ENCODE data around the gene PCDH1.
"Not testable (repeated sequence)": the region's sequence is repeated elsewhere in the genome, so short reads cannot be mapped to it uniquely, and the experiment has no call there.

PCDH1 gene

GRCh38 chr5:141826674-141827073 lies 51.5 kb downstream of the PCDH1 start:
- no peak for DNase-seq

GRCh38 chr5:141825791-141826560 lies 52.2 kb downstream of the PCDH1 start:
- no peak for DNase-seq

GRCh38 chr5:141825241-141825671 lies 53.0 kb downstream of the PCDH1 start:
- no peak for DNase-seq

- no peak for DNase-seq
Observed at GRCh38 chr5:141824717-141825116, 53.5 kb downstream of the PCDH1 start.

- no peak for DNase-seq
Observed at GRCh38 chr5:141823056-141823455, 55.2 kb downstream of the PCDH1 start.

GRCh38 chr5:141822144-141822543 lies 56.1 kb downstream of the PCDH1 start:
- peak; percentile 66 for DNase-seq

- peak; percentile 99 for DNase-seq
Observed at GRCh38 chr5:141821430-141821925, 56.7 kb downstream of the PCDH1 start.

- DNase-seq = not testable (repeated sequence)
Observed at GRCh38 chr5:141820686-141821085, 57.5 kb downstream of the PCDH1 start.

GRCh38 chr5:141817631-141818030 lies 60.6 kb downstream of the PCDH1 start:
- DNase-seq = no peak

- DNase-seq = no peak
Observed at GRCh38 chr5:141816598-141817399, 61.4 kb downstream of the PCDH1 start.

- no peak for DNase-seq
Observed at GRCh38 chr5:141815796-141816180, 62.4 kb downstream of the PCDH1 start.

GRCh38 chr5:141815051-141815795 lies 63.0 kb downstream of the PCDH1 start:
- no peak for DNase-seq

- DNase-seq = peak; percentile 53
Observed at GRCh38 chr5:141814064-141814964, 63.9 kb downstream of the PCDH1 start.

GRCh38 chr5:141812512-141812911 lies 65.7 kb downstream of the PCDH1 start:
- DNase-seq = no peak

GRCh38 chr5:141811287-141812155 lies 66.7 kb downstream of the PCDH1 start:
- DNase-seq = no peak

- DNase-seq = no peak
Observed at GRCh38 chr5:141810702-141811101, 67.5 kb downstream of the PCDH1 start.

GRCh38 chr5:141809380-141810096 lies 68.7 kb downstream of the PCDH1 start:
- no peak for DNase-seq

- no peak for DNase-seq
Observed at GRCh38 chr5:141808857-141809256, 69.4 kb downstream of the PCDH1 start.

- no peak for DNase-seq
Observed at GRCh38 chr5:141807732-141808131, 70.5 kb downstream of the PCDH1 start.

- DNase-seq = no peak
Observed at GRCh38 chr5:141807329-141807728, 70.9 kb downstream of the PCDH1 start.

Measured in fibroblast of upper back skin (primary cell).